Raji (cell line): ENCODE data around the gene COMMD1.

ENCODE experiments used
- POLR2A ChIP-seq: IDR thresholded peaks from 2 replicates; pipeline ENCODE4 v1.6.1; 2011; ENCODE audit warnings: low read depth, low read length, control low read depth; ENCODE audit not compliant: insufficient read depth

COMMD1 gene

DNA sequence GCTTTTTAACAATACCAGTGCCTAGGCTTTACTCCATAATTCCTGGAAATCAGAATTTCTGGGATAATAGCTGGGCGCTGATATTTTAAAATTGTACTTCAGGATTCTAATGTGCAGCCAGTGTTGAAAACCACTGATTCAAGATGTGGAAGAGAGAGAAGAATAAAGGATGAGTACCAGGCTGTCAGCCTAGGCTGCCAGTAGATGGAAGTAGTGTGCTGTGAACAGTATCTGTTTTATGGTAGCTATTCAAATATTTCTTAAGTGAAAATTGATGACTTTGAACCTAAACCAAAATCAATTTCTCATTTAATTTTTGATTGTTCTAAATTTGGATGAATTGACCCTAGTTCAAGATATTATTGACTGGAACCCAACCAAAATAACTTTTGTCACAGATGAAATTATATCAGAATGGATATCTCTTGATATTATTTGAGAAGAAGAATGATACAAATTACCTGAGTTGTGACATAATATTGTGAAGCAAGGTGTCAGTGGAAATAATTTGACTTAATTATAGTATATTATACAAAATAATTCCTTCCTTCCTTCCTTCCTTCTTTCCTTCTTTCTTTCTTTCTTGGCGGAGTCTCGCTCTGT lies 88.0 kb downstream of the COMMD1 start:
- TF ChIP-seq POLR2A, result no peak

GRCh38 chr2:61994531-61994930 lies 89.1 kb downstream of the COMMD1 start:
- TF ChIP-seq POLR2A, result no peak

DNA sequence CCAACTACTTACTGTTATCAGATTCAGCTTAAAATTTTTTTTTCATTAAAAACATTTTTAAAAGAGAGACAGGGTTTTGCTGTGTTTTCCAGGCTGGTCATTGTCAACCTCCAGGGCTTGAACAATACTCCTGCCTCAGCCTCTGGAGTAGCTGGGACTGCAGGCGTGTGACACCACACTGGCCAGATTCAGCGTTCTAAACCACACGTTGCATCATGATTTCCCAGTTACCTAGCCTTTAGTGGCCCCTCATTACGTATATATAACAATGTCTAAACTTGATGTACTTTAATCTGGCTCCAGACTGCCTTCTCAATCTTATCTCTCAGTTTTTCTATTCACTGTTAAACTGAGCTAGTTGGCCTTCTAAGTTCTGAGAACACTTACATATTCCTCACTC lies 89.6 kb downstream of the COMMD1 start:
- no peak for TF ChIP-seq POLR2A

GRCh38 chr2:61995515-61995914 lies 90.0 kb downstream of the COMMD1 start:
- TF ChIP-seq POLR2A, result no peak

GRCh38 chr2:61998426-61998825 lies 93.0 kb downstream of the COMMD1 start:
- no peak for TF ChIP-seq POLR2A

- TF ChIP-seq POLR2A, result no peak
These were observed 95.1 kb downstream of the COMMD1 start for GRCh38 chr2:62000538-62000937.

- TF ChIP-seq POLR2A, result no peak
These were observed 96.0 kb downstream of the COMMD1 start for GRCh38 chr2:62001431-62001830.

DNA sequence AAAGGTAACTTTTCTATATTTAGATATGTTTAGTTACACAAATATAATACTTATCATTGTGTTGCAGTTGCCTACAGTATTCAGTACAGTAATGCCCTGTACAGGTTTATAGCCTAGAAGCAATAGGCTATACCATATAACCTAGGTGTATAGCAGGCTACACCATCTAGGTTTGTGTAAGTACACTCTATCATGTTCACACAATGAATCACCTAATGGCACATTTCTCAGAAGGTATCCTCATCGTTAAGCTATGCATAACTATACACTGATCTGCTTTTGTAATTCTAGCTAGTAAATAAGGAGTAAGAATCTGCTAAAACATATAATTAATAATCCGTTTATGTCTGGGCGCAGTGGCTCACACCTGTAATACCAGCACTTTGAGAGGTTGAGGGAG lies 102.1 kb downstream of the COMMD1 start:
- TF ChIP-seq POLR2A, result no peak

DNA sequence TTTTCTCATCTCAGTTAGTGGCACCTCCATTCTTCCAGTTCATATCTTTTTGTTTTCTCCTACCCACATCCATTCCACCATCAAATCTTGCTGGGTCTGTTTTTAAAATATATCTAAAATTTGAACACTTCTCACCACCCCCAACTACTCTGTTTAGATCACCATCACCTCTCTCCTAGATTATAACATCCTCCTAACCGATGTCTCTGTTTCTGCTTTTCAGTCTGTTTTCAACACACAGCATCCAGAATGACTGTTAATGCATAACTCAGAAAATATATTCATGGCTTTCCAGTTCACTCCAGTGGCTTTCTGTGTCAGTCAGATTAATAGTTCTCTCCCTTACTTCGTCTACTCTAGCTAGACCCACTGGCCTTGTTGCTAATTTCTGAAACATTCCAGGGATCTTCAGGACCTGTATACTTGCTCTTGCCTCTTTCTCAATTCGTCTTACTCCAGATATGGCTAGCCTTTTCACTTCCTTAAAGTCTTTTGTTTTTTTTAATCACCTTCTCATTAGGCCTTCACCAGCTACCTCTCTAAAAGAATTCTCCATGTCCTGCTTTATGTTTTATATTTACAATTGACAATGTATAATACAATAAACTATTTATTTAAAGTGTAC lies 105.3 kb downstream of the COMMD1 start:
- TF ChIP-seq POLR2A, result no peak

DNA sequence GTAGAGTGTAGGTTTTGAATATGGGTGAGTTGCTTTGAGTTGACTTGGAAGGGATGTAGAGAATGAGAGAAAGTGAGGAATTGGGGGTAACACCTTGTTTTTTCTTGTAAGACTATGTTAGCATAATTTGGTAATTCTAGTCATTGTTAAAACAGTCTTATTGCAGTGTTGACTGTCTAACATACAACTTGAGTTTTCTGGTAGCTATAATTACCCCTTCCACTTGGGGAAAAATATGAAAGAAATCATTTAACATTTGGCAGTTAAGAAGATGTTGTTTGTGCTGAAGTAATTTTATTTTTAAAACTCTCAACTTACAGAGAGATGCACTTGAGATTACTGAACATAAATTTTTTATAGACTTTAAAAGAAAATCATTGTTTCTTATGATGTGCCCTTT lies 108.2 kb downstream of the COMMD1 start:
- TF ChIP-seq POLR2A, result no peak

DNA sequence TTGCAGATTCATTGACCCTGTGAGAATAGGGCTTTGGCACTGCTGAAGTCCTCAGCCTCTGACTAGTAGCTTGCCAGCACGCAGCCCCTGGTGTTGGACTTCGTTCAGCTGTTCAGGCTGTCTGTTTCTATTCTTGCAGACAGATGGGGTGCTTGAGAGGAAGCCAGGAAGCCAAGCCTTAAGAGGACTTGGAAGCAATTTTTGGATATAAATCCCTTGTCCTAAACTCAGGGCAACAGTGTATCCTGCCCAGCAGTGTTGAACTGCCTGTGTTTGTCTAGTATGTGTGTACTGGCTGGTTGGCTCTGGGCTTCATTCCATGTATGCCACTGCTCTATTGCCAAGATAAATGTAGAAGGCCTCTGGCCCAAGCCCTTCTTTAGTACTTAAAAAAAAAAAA lies 108.6 kb downstream of the COMMD1 start:
- no peak for TF ChIP-seq POLR2A

DNA sequence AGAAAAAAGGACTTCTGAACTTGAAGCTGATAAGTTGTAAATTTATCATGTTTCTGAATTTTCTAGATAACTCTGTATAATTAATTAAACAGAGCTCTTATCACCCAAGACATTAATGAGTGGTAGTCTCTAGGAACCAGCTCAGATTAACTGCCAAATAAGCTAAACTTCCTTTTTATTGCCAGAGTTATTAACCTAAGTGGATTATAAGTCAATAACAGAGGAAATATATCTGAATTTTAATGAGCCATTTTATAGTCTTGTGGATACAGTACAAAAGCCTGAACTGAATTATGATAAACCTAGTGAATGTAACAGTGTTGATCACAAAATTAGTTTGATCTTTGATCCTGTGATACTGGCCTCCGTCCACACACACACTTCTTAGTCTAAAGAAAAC lies 111.5 kb downstream of the COMMD1 start:
- no peak for TF ChIP-seq POLR2A

GRCh38 chr2:62029910-62030309 lies 124.4 kb downstream of the COMMD1 start:
- no peak for TF ChIP-seq POLR2A

GRCh38 chr2:62030902-62031301 lies 125.4 kb downstream of the COMMD1 start:
- no peak for TF ChIP-seq POLR2A

- no peak for TF ChIP-seq POLR2A
These were observed 126.6 kb downstream of the COMMD1 start for GRCh38 chr2:62032096-62032495.

DNA sequence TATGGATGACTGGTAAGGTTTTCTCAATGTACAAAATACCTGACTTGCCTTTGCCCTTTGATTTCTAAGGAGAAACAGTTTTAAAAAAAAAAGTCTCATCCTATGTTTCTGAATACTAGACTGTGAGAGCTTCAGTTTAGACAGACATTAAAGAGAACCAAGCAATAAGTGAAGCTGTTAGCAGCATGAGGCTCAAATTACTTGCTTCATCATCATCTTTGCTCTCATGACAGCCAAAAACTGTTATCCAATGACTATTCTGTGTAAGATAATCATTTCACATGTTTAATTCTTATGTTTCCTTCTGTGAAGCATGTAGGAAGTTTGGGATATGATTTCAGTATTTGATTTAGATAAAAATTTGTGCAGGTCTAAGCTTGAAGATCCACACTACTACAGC lies 129.2 kb downstream of the COMMD1 start:
- no peak for TF ChIP-seq POLR2A

DNA sequence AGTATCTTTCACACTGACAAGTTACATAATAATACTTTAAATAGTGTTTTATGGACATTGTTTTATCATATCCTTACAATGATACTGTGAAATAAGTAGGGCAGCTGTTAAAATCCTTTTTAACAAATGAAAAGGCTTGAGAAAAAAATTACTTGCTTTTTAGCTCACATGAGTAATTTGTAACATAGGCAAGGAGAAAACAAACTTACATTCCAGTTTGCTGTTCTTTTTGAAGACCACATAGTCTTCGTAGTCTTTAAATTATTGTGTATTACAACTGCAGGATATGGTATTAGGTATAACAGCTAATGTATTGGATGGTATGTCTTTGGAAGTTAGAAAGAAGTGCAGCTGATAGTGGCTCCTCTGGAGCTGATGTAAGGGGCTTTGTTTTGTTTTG lies 130.8 kb downstream of the COMMD1 start:
- TF ChIP-seq POLR2A, result no peak
